ENCODE data around the gene COL9A3.
"Not testable (repeated sequence)": the region's sequence is repeated elsewhere in the genome, so short reads cannot be mapped to it uniquely, and the experiment has no call there.

COL9A3 gene

GRCh38 chr20:62855120-62855519 lies 38.3 kb downstream of the COL9A3 start:
- DNase-seq (ENCODE audit: low read depth in 2 of 2), result no peak

GRCh38 chr20:62856931-62857619 lies 40.2 kb downstream of the COL9A3 start:
- DNase-seq (ENCODE audit: low read depth in 2 of 2), result no peak

- no peak for DNase-seq (ENCODE audit: low read depth in 2 of 2)
These were observed 41.4 kb downstream of the COL9A3 start for GRCh38 chr20:62858058-62858830.

- no peak for DNase-seq (ENCODE audit: low read depth in 2 of 2)
These were observed 42.9 kb downstream of the COL9A3 start for GRCh38 chr20:62859721-62860120.

- no peak for DNase-seq (ENCODE audit: low read depth in 2 of 2)
These were observed 43.6 kb downstream of the COL9A3 start for GRCh38 chr20:62860391-62860923.

- peak in 1 of 2 donors; percentile 16 for DNase-seq (ENCODE audit: low read depth in 2 of 2)
These were observed 44.3 kb downstream of the COL9A3 start for GRCh38 chr20:62860924-62861691.

- DNase-seq (ENCODE audit: low read depth in 2 of 2), result peak; percentile 90 to 93
These were observed 45.0 kb downstream of the COL9A3 start, which contains the start of gene TCFL5 for GRCh38 chr20:62861726-62862336. TCFL5 (minus strand) TSS chr20:62861822; CDS start chr20:62861670, 152 bp downstream.

GRCh38 chr20:62864207-62864606 lies 47.4 kb downstream of the COL9A3 start:
- no peak for DNase-seq (ENCODE audit: low read depth in 2 of 2)

- no peak for DNase-seq (ENCODE audit: low read depth in 2 of 2)
These were observed 55.5 kb downstream of the COL9A3 start for GRCh38 chr20:62872184-62872847.

GRCh38 chr20:62872862-62873261 lies 56.0 kb downstream of the COL9A3 start:
- no peak for DNase-seq (ENCODE audit: low read depth in 2 of 2)

- DNase-seq (ENCODE audit: low read depth in 2 of 2), result no peak
These were observed 56.4 kb downstream of the COL9A3 start for GRCh38 chr20:62873280-62873679.

GRCh38 chr20:62873681-62874031 lies 56.8 kb downstream of the COL9A3 start:
- DNase-seq (ENCODE audit: low read depth in 2 of 2), result not testable (repeated sequence)

- no peak for DNase-seq (ENCODE audit: low read depth in 2 of 2)
These were observed 58.1 kb downstream of the COL9A3 start for GRCh38 chr20:62874964-62875344.

GRCh38 chr20:62875419-62876361 lies 58.8 kb downstream of the COL9A3 start:
- DNase-seq (ENCODE audit: low read depth in 2 of 2), result no peak

GRCh38 chr20:62876501-62876901 lies 59.7 kb downstream of the COL9A3 start:
- DNase-seq (ENCODE audit: low read depth in 2 of 2), result no peak

GRCh38 chr20:62876902-62877816 lies 60.3 kb downstream of the COL9A3 start:
- DNase-seq (ENCODE audit: low read depth in 2 of 2), result no peak

GRCh38 chr20:62878244-62879038 lies 61.6 kb downstream of the COL9A3 start:
- no peak for DNase-seq (ENCODE audit: low read depth in 2 of 2)
